Measurements from ENCODE around the gene MOB4.
"Not testable (repeated sequence)": the region's sequence is repeated elsewhere in the genome, so short reads cannot be mapped to it uniquely, and the experiment has no call there.

MOB4 gene

GRCh38 chr2:197513915-197514314 is 2.0 kb upstream of the MOB4 start:
- DNase-seq (ENCODE audit: low read depth in 2 of 2), result no peak

GRCh38 chr2:197514754-197515153 is 1.1 kb upstream of the MOB4 start:
- no peak for DNase-seq (ENCODE audit: low read depth in 2 of 2)

- no peak for DNase-seq (ENCODE audit: low read depth in 2 of 2)
These were observed 539 bp upstream of the MOB4 start for GRCh38 chr2:197515315-197515738.

DNA sequence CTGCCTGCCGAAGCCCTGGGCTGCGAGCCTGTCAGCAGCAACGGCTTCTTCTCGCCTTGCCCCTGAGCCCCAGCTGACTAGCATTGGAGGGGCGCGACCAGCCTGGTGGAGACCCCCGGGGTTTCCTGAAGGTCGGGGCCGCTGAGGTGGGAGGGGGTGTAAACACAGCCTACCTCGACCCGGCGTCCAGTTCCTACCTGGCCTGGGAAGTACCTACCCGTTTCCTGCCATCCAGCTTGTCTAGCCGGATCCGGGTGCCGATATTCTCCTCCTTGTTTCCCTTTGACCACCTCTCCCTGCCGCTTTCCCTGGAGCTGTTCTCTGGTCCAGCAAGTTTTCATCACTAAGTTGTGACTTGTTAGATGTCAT is 511 bp downstream of the MOB4 start:
- DNase-seq (ENCODE audit: low read depth in 2 of 2), result peak in 1 of 2 donors; percentile 2

DNA sequence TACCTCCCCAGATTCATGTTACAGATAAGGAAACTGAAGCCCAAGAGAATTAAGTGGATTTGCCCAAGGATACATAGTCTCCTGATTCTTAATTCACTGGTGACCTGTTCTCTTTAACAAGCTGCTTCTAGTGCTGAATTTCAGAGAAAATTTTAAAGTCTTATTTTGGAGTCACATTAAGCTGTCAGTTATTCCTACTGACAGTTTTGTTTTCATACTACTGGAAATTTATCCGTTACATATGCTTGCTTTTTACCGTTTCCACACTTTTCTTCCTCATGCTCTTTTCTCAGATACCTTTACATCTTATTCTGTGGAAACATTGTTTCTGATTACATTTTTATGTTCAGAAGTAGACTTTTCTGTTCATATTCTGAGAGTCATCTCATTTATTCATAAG is 1.3 kb downstream of the MOB4 start:
- no peak for DNase-seq (ENCODE audit: low read depth in 2 of 2)

- DNase-seq (ENCODE audit: low read depth in 2 of 2), result no peak
These were observed 22.5 kb downstream of the MOB4 start for GRCh38 chr2:197538412-197538811.

- no peak for DNase-seq (ENCODE audit: low read depth in 2 of 2)
These were observed 23.9 kb downstream of the MOB4 start for GRCh38 chr2:197539734-197540133.

- DNase-seq (ENCODE audit: low read depth in 2 of 2), result no peak
These were observed 27.3 kb downstream of the MOB4 start for GRCh38 chr2:197543206-197543605.

- DNase-seq (ENCODE audit: low read depth in 2 of 2), result no peak
These were observed 31.5 kb downstream of the MOB4 start for GRCh38 chr2:197547163-197547900.

GRCh38 chr2:197548582-197548981 is 32.7 kb downstream of the MOB4 start:
- no peak for DNase-seq (ENCODE audit: low read depth in 2 of 2)

DNA sequence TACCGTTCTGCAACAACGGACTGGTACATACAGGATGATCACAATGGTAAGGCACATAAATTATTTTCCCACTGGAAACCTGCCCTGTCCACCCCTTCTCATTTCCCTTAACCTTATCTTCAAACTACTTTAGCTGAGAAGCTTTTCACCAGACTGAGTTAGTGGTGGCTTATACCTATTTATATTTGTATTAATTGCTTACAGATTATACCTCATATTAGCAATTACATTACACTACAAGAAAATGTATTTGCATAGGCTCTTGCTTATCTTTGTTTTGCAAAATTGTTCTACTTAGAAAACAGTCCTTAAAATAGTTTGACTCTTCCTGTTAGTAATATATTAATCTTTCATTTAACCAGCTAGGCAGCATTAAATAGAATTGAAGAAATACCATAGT is 35.4 kb downstream of the MOB4 start:
- DNase-seq (ENCODE audit: low read depth in 2 of 2), result not testable (repeated sequence)

GRCh38 chr2:197555467-197555866 is 39.6 kb downstream of the MOB4 start:
- no peak for DNase-seq (ENCODE audit: low read depth in 2 of 2)

DNA sequence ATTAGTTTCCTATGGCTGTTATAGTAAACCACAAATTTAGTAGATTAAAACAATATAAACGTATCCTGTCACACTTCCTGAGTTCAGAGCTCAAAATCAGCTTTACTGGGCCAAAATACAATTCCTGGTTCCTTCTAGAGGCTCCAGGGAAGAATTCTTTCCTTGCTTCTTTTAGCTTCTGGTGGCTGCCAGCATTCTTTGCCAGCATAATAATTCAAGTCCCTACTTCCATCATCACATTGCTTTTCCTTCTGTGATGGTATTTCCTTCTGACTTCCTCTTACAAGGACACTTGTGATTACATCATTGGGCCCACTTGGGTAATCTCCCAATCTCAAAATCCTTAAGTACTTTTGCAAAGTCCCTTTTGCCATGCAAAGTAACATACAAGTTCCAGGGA is 40.6 kb downstream of the MOB4 start:
- DNase-seq (ENCODE audit: low read depth in 2 of 2), result no peak

DNA sequence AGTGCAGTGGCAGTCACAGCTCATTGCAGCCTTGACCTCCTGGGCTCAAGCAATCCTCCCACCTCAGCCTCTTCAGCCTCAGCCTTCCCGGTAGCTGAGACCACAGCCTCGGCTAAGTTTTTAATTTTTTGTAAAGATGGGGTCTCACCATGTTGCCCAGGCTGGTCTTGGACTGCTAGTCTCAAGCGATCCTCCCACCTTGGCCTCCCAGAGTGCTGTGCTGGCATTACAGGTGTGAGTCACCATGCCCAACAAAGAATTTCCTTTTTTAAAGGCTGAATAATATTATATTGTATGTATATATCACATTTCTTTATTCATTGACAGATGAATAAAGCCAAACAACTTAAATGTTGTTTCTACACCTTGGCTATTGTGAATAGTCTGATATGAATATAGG is 42.5 kb downstream of the MOB4 start:
- DNase-seq (ENCODE audit: low read depth in 2 of 2), result no peak

DNA sequence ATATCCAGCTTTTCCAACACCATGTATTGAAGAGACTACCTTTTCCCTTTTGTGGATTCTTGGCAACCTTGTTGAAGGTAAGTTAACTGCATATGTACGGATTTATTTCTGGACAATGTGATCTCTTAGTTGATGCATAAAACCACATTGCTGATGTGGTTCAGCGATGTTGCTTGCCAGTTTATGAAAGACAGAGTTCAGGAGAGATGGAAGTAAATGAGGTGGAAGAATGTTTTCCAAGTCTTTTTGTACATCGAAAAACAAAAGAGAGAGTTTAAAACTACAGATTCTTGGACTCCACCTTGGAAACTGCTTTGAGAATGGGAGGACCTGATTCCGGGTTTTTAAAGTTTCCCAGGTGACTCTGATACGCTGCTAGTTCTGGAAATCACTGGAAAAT is 43.8 kb downstream of the MOB4 start:
- DNase-seq (ENCODE audit: low read depth in 2 of 2), result no peak

DNA sequence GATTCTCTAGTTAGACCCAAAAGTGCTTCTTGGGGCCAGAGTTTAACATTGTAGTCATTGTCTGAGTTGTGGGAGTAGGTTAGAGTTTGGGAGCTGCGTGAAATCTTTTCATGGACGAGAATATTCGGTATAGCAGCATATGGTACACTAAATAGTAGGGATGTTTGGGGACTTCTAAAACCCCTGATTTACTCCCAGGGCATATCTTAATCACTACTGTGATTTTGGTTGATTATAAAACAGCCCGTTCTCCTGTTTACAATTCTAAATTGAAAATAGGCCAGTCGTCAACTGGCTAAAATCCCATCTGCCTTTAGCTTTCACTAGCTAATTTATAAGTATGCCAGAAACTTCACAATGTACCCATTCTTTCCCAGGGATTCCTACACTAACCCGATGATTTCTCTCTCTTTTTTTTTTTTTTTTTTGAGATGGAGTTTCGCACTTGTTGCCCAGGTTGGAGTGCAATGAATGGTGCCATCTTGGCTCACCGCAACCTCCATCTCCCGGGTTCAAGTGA is 44.3 kb downstream of the MOB4 start:
- no peak for DNase-seq (ENCODE audit: low read depth in 2 of 2)

- DNase-seq (ENCODE audit: low read depth in 2 of 2), result no peak
These were observed 55.9 kb downstream of the MOB4 start for GRCh38 chr2:197571627-197572271.

- DNase-seq (ENCODE audit: low read depth in 2 of 2), result no peak
These were observed 57.7 kb downstream of the MOB4 start for GRCh38 chr2:197573608-197574007.

- DNase-seq (ENCODE audit: low read depth in 2 of 2), result no peak
These were observed 60.1 kb downstream of the MOB4 start for GRCh38 chr2:197575987-197576386.

GRCh38 chr2:197576631-197577030 is 60.8 kb downstream of the MOB4 start:
- no peak for DNase-seq (ENCODE audit: low read depth in 2 of 2)

DNA sequence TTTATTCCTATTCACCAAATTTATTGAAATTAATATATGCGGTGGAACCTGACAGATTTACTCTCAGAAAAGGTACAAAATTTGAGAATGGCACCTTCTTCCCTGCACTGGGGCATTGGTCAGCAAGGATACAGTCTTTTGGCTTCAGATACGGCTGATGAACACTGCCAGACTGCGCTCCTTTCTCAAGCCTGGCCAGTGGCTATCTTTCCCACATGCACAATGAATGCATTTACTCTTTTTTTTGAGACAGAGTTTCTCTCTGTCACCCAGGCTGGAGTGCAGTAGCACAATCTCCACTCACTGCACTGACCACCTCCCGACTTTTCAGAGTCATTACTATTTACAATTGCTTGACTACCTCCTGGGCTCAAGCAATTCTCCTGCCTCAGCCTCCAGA is 61.6 kb downstream of the MOB4 start:
- no peak for DNase-seq (ENCODE audit: low read depth in 2 of 2)

GRCh38 chr2:197578294-197578693 is 62.4 kb downstream of the MOB4 start:
- DNase-seq (ENCODE audit: low read depth in 2 of 2), result not testable (repeated sequence)

DNA sequence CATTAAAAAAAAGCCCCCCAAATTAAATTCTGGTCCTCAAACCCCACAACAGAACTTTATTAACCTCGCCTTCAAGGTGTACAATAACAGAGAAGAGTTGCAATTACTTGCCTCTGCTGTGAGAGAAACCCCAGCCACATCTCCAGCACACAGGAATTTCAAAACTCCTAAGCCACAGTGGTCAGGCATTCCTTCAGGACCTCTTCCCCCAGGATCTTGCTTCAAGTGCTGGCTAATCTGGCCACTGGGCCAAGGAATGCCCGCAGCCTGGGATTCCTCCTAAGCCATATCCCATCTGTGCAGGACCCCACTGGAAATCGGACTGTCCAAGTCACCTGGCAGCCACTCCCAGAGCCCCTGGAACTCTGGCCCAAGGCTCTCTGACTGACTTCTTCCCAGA is 64.3 kb downstream of the MOB4 start:
- not testable (repeated sequence) for DNase-seq (ENCODE audit: low read depth in 2 of 2)

All from stimulated activated CD8-positive, alpha-beta memory T cell treated with anti-CD3 and anti-CD28 coated beads, Interleukin-7, amount 100 ng/mL, for 1 hour (primary cell).